Measurements from ENCODE around the gene NF2. TPM values are rescaled to one million over a fixed set of nuclear protein-coding genes. Genes with fewer than 3 reads are reported as not detected.

The NF2 gene
- total and polyA plus RNA-seq, 9 donors, result 16.9 to 30.1 (median 19.8) TPM

DNA sequence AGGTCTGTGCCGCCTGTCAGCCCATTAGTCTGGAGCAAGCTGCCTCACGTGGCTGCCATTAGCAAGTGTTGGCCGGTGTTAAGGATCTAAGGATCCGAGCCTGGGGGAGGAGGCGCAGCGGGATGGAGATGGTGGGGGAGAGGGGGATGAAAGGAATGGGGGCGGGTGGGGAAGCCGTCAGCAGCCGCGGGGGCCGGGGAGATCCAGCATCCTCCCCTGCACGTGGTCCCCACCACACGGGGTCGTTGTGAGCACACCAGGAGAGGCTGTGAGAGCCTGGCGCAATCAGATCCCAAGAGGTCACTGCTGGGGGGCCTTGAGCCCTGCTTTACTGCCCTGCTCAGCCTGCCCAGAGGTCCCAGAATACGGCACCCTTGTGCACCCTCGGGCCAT, 123.7 kb downstream of the NF2 start:
- Histone ChIP-seq H3K27ac (ENCODE audit: low read length) (no peak overlapping the region), H3K4me3 (ENCODE audit: low read length) (no peak overlapping the region), H3K36me3 (ENCODE audit: control insufficient read depth, insufficient read depth, low read length) (peaks cover 16% of the 10 kb centered on the region), H3K9me3 (replicated peaks; ENCODE audit: control insufficient read depth, low read depth, low read length) (no peaks in the 10 kb centered on the region), H3K27me3 (ENCODE audit: control insufficient read depth, insufficient read depth, low read length) (peaks cover 23% of the 10 kb centered on the region), H3K4me1 (ENCODE audit: control insufficient read depth, insufficient read depth, low read length) (no peaks in the 10 kb centered on the region)
- WGBS (ENCODE audit: insufficient coverage), result 3% methylated on average over 10 of the region's 17 CpGs
- DNase-seq, result peak; percentile 25

DNA sequence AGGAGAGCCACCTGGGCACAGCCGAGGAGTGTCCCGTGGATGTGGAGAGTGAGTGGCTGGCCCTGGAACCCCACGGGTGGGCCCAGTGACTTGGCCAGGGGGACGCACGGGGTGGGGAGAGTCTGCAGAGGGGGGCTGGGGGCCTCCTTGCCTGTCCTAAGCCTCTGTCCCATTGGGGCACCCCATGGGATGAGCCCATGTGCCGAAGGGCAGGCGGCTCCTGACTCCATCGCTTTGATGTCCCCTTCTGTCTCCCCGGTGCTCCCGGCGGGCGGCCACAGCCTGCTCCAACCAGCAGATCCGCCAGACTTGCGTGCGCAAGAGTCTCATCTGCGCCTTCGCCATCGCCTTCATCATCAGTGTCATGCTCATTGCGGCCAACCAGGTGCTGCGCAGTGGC, 125.7 kb downstream of the NF2 start:
- Histone ChIP-seq H3K27me3 (ENCODE audit: control insufficient read depth, insufficient read depth, low read length) (peaks cover 9% of the 10 kb centered on the region), H3K4me3 (ENCODE audit: low read length) (no peak overlapping the region), H3K36me3 (ENCODE audit: control insufficient read depth, insufficient read depth, low read length) (peaks cover 18% of the 10 kb centered on the region), H3K27ac (ENCODE audit: low read length) (no peak overlapping the region), H3K4me1 (ENCODE audit: control insufficient read depth, insufficient read depth, low read length) (peaks cover 12% of the 10 kb centered on the region), H3K9me3 (replicated peaks; ENCODE audit: control insufficient read depth, low read depth, low read length) (no peaks in the 10 kb centered on the region)
- 85% methylated on average over 20 of the region's 20 CpGs for WGBS (ENCODE audit: insufficient coverage)
- DNase-seq, result no peak

DNA sequence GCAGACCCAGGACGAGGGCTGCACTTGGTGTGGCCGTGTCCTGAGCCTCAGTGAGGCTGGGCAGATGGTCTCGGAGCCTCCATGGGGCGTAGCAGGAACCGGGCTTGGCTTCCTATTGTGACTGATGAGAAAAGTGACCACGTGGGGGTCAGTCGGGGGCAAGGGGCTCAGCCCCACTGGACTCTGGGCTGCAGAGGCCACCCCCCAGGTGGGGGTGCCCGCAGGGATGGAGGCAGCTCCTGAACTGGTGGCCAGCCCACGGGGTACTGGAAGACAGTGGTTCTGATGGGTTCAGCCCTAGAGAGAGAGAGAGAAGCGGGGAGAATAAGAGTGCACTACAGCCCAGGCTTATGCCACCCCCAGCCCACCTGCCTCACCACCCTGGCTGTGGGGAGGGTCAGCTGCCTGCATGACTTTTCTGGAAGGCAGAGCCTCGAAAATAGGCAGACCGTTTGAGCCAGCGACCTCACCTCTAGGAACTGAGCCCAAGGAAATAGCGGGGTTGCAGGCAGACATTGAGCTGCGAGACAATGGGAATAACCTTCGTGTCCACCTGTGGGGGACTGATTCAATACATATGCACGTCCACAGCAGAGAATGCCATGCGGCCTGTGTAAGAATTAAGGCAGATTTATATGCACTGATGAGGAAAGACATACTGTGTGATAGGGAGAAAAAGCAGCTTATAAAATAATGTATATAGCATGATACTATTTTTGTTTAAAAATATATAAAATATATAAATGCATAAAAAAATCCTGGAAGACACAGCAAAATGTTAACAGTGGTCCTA, 127.8 kb downstream of the NF2 start:
- 66% methylated on average over 17 of the region's 18 CpGs for WGBS (ENCODE audit: insufficient coverage)
- H3K27ac ChIP-seq (ENCODE audit: low read length), result no peak overlapping the region
- no peak for DNase-seq

DNA sequence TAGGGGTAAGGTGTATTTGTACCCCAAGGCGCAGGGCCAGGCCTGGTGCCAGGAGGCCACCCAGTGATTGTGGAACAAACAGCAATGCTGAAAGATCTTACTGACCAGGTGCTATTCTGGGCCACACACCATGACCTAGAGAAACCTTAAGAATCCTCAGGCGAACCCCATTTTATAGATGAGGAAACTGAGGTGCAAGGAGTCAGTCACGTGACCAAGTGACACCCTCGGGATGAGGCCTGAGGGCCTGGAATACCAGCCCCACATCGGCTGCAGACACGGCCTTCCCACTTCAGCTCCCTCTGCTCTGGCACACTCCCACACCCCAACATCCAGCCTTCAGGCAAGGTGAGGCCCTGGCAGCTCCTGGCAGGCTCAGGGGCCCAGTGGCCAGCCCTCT, 129.4 kb downstream of the NF2 start:
- H3K4me1 ChIP-seq (ENCODE audit: control insufficient read depth, insufficient read depth, low read length), result peaks cover 13% of the 10 kb centered on the region
- no peak for DNase-seq
- H3K27me3 ChIP-seq (ENCODE audit: control insufficient read depth, insufficient read depth, low read length), result no peaks in the 10 kb centered on the region
- no peaks in the 10 kb centered on the region for H3K9me3 ChIP-seq (replicated peaks; ENCODE audit: control insufficient read depth, low read depth, low read length)
- no peak overlapping the region for H3K4me3 ChIP-seq (ENCODE audit: low read length)
- peaks cover 33% of the 10 kb centered on the region for H3K36me3 ChIP-seq (ENCODE audit: control insufficient read depth, insufficient read depth, low read length)
- 100% methylated on average over 1 of the region's 6 CpGs for WGBS (ENCODE audit: insufficient coverage)
- H3K27ac ChIP-seq (ENCODE audit: low read length), result no peak overlapping the region

More for the DNA sequence above, 127.8 kb downstream of the NF2 start:
- Histone ChIP-seq H3K4me3 (ENCODE audit: low read length) (no peak overlapping the region), H3K4me1 (ENCODE audit: control insufficient read depth, insufficient read depth, low read length) (peaks cover 12% of the 10 kb centered on the region), H3K36me3 (ENCODE audit: control insufficient read depth, insufficient read depth, low read length) (peaks cover 27% of the 10 kb centered on the region), H3K27me3 (ENCODE audit: control insufficient read depth, insufficient read depth, low read length) (peaks cover 4% of the 10 kb centered on the region), H3K9me3 (replicated peaks; ENCODE audit: control insufficient read depth, low read depth, low read length) (no peaks in the 10 kb centered on the region)

DNA sequence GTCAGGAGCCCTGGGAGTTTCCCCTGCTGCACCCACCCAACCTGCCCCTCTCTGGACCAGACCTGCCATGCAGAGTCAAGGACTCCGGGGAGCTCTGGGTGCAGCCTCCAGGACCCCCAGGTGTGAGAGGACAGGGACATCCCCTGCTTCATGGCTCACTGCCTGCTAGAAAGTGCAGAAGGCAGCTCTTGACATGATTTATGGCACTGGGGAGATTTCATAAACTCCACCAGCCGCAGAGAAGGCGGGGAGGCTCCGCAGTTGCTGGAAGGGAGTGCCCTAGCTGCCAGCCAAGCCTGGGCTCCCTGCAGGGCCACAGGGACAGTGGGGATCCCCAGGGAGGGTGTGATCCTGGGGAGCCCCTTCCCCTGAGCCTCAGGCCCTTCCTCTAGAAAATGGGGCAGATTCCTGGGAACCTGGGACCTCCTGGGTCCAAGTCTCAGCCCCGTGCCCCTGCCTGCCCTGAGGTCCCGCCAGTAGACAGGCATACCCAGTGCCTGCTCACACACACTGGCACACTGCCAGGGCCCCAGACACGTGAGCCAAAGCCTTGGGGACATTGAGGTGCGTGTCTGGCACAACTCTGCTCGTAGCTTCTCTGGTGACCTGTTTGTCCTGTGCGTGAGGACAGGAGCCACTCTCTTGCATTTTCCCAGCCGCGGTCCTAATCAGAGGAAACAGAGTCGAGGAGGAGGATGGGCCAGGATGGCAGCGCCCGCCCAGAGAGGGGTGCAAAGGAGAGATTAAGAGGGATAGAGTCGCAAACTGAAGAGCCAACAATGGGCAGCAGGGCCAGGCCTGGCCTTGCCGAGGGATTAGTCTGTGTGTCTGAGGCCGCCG, 130.1 kb downstream of the NF2 start:
- no peaks in the 10 kb centered on the region for H3K9me3 ChIP-seq (replicated peaks; ENCODE audit: control insufficient read depth, low read depth, low read length)
- H3K4me3 ChIP-seq (ENCODE audit: low read length), result no peak overlapping the region
- H3K27me3 ChIP-seq (ENCODE audit: control insufficient read depth, insufficient read depth, low read length), result no peaks in the 10 kb centered on the region
- 69% methylated on average over 18 of the region's 19 CpGs for WGBS (ENCODE audit: insufficient coverage)
- H3K36me3 ChIP-seq (ENCODE audit: control insufficient read depth, insufficient read depth, low read length), result peaks cover 40% of the 10 kb centered on the region
- DNase-seq, result no peak
- H3K27ac ChIP-seq (ENCODE audit: low read length), result no peak overlapping the region
- H3K4me1 ChIP-seq (ENCODE audit: control insufficient read depth, insufficient read depth, low read length), result peaks cover 18% of the 10 kb centered on the region

DNA sequence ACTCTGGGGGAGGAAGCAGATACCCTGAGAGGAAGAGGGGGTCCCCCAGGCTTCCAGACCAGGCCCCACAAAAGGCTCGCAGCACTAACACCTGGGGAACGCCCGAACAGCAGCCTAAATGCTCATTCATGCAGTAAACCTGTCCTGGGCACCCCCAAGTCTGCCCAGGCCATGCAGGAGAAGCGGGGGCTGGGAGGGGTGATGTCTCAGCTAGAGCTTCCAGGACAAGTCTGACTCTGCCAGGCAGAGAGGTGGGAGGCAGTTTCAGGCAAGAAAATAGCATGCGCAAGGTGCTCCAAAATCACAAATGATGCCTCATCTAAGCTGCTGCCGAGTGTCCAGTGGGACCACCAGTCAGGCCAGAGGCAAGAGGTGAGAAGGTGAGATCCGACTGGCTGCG, 131.0 kb downstream of the NF2 start:
- no peak for DNase-seq
- H3K27ac ChIP-seq (ENCODE audit: low read length), result no peak overlapping the region

DNA sequence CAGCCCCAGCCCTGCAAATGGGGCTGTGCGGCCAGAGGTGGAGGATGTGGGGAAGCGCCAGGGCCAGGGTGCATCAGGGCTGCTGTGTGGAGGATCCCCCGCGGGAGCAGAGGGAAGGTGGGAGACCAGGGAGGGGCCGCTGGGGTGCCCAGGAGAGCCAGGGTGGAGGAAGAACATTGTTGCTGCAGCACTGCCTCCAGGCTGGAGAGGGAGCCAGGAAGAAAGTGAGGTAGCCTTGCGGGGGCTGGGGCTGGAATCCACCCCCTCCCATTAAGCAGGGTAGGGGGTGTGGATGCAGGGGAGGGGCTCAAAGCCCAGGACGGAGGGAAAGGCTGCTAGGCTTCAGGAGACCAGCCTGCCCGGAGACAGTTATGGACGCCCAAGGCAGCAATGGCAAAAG, 131.4 kb downstream of the NF2 start:
- WGBS (ENCODE audit: insufficient coverage), result 54% methylated on average over 6 of the region's 9 CpGs
- Histone ChIP-seq H3K27ac (ENCODE audit: low read length) (no peak overlapping the region), H3K36me3 (ENCODE audit: control insufficient read depth, insufficient read depth, low read length) (peaks cover 51% of the 10 kb centered on the region)

More for the DNA sequence above, 131.0 kb downstream of the NF2 start:
- Histone ChIP-seq H3K4me3 (ENCODE audit: low read length) (no peak overlapping the region), H3K9me3 (replicated peaks; ENCODE audit: control insufficient read depth, low read depth, low read length) (no peaks in the 10 kb centered on the region), H3K27me3 (ENCODE audit: control insufficient read depth, insufficient read depth, low read length) (no peaks in the 10 kb centered on the region), H3K36me3 (ENCODE audit: control insufficient read depth, insufficient read depth, low read length) (peaks cover 48% of the 10 kb centered on the region), H3K4me1 (ENCODE audit: control insufficient read depth, insufficient read depth, low read length) (peaks cover 18% of the 10 kb centered on the region)
- 80% methylated on average over 8 of the region's 8 CpGs for WGBS (ENCODE audit: insufficient coverage)

DNA sequence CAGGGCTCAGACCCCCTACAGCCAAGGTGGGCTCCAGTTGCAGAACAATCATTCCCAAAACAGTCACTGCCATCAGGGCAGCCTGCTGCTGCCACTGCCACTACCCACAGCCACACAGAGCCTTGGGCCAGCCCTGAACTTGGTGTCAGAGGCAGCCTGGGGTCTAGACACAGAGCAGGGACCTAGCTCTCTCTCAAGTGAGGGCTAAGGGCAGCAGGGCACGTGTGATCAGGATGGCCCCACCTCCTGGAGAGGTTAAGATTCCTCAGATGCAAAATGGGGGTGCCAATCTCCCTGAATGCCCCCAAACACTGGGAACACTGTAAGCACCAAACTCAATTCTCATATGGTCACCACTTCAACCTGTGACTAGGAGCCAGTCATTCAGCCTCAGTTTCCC, 132.0 kb downstream of the NF2 start:
- DNase-seq, result no peak
- peaks cover 18% of the 10 kb centered on the region for H3K4me1 ChIP-seq (ENCODE audit: control insufficient read depth, insufficient read depth, low read length)
- H3K4me3 ChIP-seq (ENCODE audit: low read length), result no peak overlapping the region
- no peaks in the 10 kb centered on the region for H3K27me3 ChIP-seq (ENCODE audit: control insufficient read depth, insufficient read depth, low read length)
- H3K27ac ChIP-seq (ENCODE audit: low read length), result no peak overlapping the region
- no peaks in the 10 kb centered on the region for H3K9me3 ChIP-seq (replicated peaks; ENCODE audit: control insufficient read depth, low read depth, low read length)
- H3K36me3 ChIP-seq (ENCODE audit: control insufficient read depth, insufficient read depth, low read length), result peaks cover 50% of the 10 kb centered on the region
- WGBS (ENCODE audit: insufficient coverage), result 29% methylated on average over 1 of the region's 1 CpG

More for the DNA sequence above, 131.4 kb downstream of the NF2 start:
- no peak for DNase-seq
- H3K27me3 ChIP-seq (ENCODE audit: control insufficient read depth, insufficient read depth, low read length), result no peaks in the 10 kb centered on the region
- peaks cover 18% of the 10 kb centered on the region for H3K4me1 ChIP-seq (ENCODE audit: control insufficient read depth, insufficient read depth, low read length)
- no peak overlapping the region for H3K4me3 ChIP-seq (ENCODE audit: low read length)
- no peaks in the 10 kb centered on the region for H3K9me3 ChIP-seq (replicated peaks; ENCODE audit: control insufficient read depth, low read depth, low read length)

DNA sequence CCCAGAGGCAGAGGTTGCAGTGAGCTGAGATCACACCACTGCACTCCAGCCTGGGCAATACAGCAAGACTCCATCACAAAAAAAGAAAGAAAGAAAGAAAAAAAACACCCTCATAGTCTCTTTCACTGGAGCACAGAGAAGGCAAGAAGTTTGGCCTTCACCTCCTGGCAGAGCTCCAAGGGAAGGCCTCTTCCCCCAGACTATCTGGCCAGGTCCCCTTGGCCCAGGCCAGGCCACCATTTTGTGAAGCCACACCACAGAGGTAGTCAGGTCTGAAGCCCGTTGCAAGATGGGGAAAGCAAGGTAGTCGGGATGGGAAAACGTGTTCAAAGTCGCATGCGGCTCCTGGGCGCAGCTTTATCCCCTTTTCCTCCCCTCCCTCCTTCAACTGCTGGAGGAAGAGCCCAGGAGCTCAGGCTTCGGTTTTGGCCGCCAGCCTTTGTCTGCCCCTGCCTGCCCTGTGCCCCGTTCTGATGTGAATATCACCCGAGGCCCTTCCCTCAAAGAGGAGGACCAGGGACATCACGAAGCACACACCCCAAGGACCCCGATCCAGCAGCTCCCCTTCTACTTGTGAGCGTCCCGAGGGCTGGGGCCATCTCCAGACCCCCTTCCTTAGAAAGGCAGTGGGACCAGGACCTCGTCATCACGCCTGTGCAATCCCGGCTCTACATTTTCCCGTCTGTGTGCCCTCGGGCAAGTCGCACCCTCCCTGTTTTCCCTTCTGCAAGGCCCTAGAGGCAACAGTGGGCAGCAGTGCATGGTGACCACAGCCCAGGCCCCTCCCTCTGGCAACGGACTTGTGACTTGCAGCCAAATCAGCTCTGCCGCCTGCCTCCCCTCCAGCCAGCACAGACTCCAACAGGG, 134.1 kb downstream of the NF2 start:
- peak; percentile 29 for DNase-seq
- peaks cover 18% of the 10 kb centered on the region for H3K4me1 ChIP-seq (ENCODE audit: control insufficient read depth, insufficient read depth, low read length)
- no peak overlapping the region for H3K27ac ChIP-seq (ENCODE audit: low read length)
- WGBS (ENCODE audit: insufficient coverage), result 70% methylated on average over 18 of the region's 22 CpGs
- no peaks in the 10 kb centered on the region for H3K9me3 ChIP-seq (replicated peaks; ENCODE audit: control insufficient read depth, low read depth, low read length)
- H3K4me3 ChIP-seq (ENCODE audit: low read length), result no peak overlapping the region
- H3K27me3 ChIP-seq (ENCODE audit: control insufficient read depth, insufficient read depth, low read length), result no peaks in the 10 kb centered on the region
- H3K36me3 ChIP-seq (ENCODE audit: control insufficient read depth, insufficient read depth, low read length), result peaks cover 58% of the 10 kb centered on the region

All from muscle of leg (tissue), 11 donors.